AG10803 (cell line): ENCODE data around the gene PAK1.

Experiments used
- DNase-seq: peaks from one replicate; pipeline ENCODE4 v3.0.0; 2010; ENCODE audit warnings: low read depth
- H3K4me3 ChIP-seq: 2 replicates; pipeline ENCODE4 v1.5.1; 2011; ENCODE audit warnings: mild to moderate bottlenecking, low read length, control low read depth
- TF ChIP-seq, protein P1 (sequence below): conservative IDR thresholded peaks from 2 replicates; pipeline ENCODE4 v1.5.1; 2011; ENCODE audit warnings: mild to moderate bottlenecking, low read length, control low read depth, inconsistent platforms

PAK1 gene

DNA sequence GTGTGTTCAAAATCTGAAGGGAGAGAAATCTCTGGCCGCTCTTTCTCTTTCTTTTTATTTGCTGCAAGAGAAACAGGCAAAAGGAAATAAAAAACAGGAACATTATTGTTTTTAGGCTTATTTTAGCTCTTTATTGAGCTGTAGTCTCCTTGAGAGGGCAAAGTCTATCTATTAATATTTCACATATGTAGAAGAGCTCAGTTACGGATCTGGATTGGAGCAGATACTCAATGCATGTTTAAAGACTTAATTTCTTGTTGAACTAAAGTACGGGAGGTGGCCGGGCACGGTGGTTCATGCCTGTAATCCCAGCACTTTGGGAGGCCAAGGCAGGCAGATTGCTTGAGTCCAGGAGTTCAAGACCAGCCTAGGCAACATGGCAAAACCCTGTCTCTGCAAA, 94.0 kb downstream of the PAK1 start:
- no peak overlapping the region for H3K4me3 ChIP-seq
- TF ChIP-seq, protein P1, sequence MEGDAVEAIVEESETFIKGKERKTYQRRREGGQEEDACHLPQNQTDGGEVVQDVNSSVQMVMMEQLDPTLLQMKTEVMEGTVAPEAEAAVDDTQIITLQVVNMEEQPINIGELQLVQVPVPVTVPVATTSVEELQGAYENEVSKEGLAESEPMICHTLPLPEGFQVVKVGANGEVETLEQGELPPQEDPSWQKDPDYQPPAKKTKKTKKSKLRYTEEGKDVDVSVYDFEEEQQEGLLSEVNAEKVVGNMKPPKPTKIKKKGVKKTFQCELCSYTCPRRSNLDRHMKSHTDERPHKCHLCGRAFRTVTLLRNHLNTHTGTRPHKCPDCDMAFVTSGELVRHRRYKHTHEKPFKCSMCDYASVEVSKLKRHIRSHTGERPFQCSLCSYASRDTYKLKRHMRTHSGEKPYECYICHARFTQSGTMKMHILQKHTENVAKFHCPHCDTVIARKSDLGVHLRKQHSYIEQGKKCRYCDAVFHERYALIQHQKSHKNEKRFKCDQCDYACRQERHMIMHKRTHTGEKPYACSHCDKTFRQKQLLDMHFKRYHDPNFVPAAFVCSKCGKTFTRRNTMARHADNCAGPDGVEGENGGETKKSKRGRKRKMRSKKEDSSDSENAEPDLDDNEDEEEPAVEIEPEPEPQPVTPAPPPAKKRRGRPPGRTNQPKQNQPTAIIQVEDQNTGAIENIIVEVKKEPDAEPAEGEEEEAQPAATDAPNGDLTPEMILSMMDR = no peak
- no peak for DNase-seq

DNA sequence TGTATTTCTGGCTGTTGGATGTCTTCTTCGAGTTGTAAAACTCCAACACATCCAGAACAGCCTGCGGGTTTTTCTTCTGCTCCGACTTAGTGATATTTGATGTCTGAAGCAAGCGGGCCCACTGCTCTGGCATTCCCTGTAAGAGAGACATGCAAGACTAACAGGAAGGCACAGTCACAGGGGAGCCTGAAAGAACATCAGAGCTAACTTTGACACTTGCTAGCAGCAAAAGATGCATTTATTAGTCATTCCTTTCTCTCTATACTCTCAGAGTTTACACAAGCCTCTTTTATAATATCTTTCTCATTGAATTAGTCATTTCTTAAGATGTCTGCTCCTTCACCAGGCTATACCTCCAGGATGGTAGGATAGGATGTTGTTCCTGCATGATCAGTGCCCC, 94.6 kb downstream of the PAK1 start:
- no peak overlapping the region for H3K4me3 ChIP-seq
- TF ChIP-seq, protein P1 = no peak
- no peak for DNase-seq

- DNase-seq = no peak
- no peak overlapping the region for H3K4me3 ChIP-seq
- TF ChIP-seq, protein P1 = no peak
Measured at GRCh38 chr11:77377734-77378133, 96.2 kb downstream of the PAK1 start.

GRCh38 chr11:77375107-77375506, 98.8 kb downstream of the PAK1 start:
- DNase-seq = no peak
- H3K4me3 ChIP-seq = no peak overlapping the region
- TF ChIP-seq, protein P1 = no peak

GRCh38 chr11:77374611-77375031, 99.3 kb downstream of the PAK1 start:
- TF ChIP-seq, protein P1 = no peak
- DNase-seq = no peak
- H3K4me3 ChIP-seq = no peak overlapping the region

GRCh38 chr11:77374108-77374507, 99.8 kb downstream of the PAK1 start:
- TF ChIP-seq, protein P1 = no peak
- no peak overlapping the region for H3K4me3 ChIP-seq
- DNase-seq = no peak

GRCh38 chr11:77372726-77373125, 101.2 kb downstream of the PAK1 start:
- no peak overlapping the region for H3K4me3 ChIP-seq
- TF ChIP-seq, protein P1 = no peak
- DNase-seq = no peak
